ENCODE results near the gene SMARCD2. TPM values are rescaled to one million over a fixed set of nuclear protein-coding genes. Genes with fewer than 3 reads are reported as not detected.

The SMARCD2 gene
- total RNA-seq, 2 experiments from 2014 or later: 102 to 111 TPM

DNA sequence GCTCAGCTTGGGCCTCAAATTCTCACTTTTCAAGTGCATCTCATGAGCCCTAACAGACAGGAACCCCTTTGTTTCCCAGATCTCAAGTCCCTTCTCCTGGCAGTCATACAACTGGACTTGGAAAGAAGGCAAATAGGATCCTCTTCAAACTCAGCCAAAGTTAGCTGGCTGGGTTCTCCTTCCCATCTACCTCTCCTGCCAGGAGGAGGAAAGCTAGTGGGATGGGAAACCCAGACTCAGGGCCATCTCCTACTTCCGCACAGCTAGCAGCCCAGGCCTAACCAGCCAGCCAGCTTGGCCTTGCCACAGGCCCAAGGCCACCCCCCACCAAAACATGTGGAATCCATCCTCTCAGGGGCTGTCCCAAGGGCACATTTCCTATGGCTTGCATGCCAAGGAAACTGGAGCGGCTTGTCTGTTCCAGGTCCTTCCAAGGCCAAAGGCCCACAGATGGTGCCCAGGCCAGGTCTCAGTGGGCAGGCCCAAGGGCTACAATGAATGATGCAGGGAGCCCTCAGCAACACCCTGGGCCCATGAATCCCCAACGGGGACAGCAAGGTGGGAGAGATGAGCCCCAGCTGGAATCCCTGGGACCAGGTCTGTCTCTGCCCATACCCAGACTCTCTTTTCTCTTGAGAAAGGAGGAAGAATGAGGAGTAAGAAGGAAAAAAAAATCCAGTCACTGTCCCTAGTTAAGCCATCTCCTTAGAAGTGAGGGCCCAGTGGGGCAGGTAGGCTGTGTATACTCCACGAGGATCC, 1.7 kb downstream of the SMARCD2 start:
- TF ChIP-seq, protein P1, sequence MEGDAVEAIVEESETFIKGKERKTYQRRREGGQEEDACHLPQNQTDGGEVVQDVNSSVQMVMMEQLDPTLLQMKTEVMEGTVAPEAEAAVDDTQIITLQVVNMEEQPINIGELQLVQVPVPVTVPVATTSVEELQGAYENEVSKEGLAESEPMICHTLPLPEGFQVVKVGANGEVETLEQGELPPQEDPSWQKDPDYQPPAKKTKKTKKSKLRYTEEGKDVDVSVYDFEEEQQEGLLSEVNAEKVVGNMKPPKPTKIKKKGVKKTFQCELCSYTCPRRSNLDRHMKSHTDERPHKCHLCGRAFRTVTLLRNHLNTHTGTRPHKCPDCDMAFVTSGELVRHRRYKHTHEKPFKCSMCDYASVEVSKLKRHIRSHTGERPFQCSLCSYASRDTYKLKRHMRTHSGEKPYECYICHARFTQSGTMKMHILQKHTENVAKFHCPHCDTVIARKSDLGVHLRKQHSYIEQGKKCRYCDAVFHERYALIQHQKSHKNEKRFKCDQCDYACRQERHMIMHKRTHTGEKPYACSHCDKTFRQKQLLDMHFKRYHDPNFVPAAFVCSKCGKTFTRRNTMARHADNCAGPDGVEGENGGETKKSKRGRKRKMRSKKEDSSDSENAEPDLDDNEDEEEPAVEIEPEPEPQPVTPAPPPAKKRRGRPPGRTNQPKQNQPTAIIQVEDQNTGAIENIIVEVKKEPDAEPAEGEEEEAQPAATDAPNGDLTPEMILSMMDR (IDR thresholded peaks at IDR 0.05): no peak
- ATAC-seq (ENCODE audit: poor library complexity) (no peak), DNase-seq (no peak)
- Mint-ChIP-seq H3K36me3 (ENCODE audit: low read depth) (peaks cover 17% of the 10 kb centered on the region), H3K4me1 (ENCODE audit: low read depth) (peaks cover 49% of the 10 kb centered on the region), H3K9me3 (no peaks in the 10 kb centered on the region), H3K27me3 (no peaks in the 10 kb centered on the region), H3K4me3 (peak overlapping the region; percentile 94), H3K27ac (peak overlapping the region; percentile 88)
- ChIA-PET POLR2A (interaction anchor here (1.0 to 6.3 kb wide), 10 partner anchors 8 to 664 kb away, joined by 3 to 86 read pairs (median 15); partner anchors contain the start of genes CCDC47, DDX42, FTSJ3 and LIMD2), CTCF (interaction anchor here (1.0 to 1.8 kb wide), 3 partner anchors 8 to 143 kb away, joined by 3 to 6 read pairs (median 3); no protein-coding TSS in a partner anchor)
- H3K27ac ChIP-seq (ENCODE audit: low read depth in 1 of 2, low read length in 2 of 2): peak overlapping the region; percentile 1 to 26
- H3K9me3 ChIP-seq (ENCODE audit: control insufficient read depth in 1 of 2, insufficient read depth in 1 of 2, low read length in 2 of 2): no peaks in the 10 kb centered on the region
- peaks cover 62% of the 10 kb centered on the region for H3K4me1 ChIP-seq (ENCODE audit: insufficient read depth, low read length)
- no peaks in the 10 kb centered on the region for H3K27me3 ChIP-seq (ENCODE audit: control insufficient read depth in 1 of 2, insufficient read depth in 2 of 2, low read length in 2 of 2)
- H3K36me3 ChIP-seq (ENCODE audit: insufficient read depth, low read length): peaks cover 30% of the 10 kb centered on the region
- intact Hi-C loops (cut with DNase I, micrococcal nuclease): loop anchor here (5.0 to 10.0 kb wide), 7 partner anchors 98 to 667 kb away; partner anchors contain the start of genes MAP3K3 (in 2 of the 2), CEP95 (in 1 of the 2), DCAF7 (in 1 of the 2) and DDX5 (in 1 of the 2)
- H3K4me3 ChIP-seq (ENCODE audit: low read length): peak overlapping the region; percentile 68

DNA sequence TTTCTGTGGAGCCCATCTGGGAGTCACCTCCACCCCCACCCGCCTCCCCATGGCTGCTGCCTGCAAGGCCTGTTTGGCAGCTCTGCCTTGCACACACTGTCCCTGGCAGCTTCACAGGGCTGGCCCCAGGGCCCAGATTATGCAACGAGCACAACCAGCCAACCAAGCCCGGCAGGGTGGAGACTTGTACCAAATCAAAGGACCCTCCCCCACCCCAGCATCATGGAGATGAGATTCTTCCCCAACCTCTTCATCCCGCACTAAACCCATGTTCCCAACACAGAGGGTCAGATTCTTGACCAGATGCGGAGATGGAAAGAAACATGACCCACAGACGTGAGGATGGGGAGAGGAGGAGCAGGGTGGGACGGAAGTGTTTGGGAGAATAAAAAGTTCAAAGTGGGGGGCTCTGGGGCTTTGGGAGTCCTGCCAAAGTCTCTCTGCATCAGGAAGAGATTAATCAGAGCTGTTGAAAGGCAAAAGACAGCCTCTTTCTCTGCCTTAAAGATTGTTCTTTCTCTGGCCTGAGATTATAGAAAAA, 3.8 kb downstream of the SMARCD2 start:
- H3K4me1 ChIP-seq (ENCODE audit: insufficient read depth, low read length): peaks cover 74% of the 10 kb centered on the region
- H3K27me3 ChIP-seq (ENCODE audit: control insufficient read depth in 1 of 2, insufficient read depth in 2 of 2, low read length in 2 of 2): no peaks in the 10 kb centered on the region
- H3K4me3 Mint-ChIP-seq: peak overlapping the region; percentile 76
- peaks cover 57% of the 10 kb centered on the region for H3K4me1 Mint-ChIP-seq (ENCODE audit: low read depth)
- peaks cover 50% of the 10 kb centered on the region for H3K36me3 ChIP-seq (ENCODE audit: insufficient read depth, low read length)
- CTCF ChIA-PET: interaction anchor here (0.5 to 0.9 kb wide), 2 partner anchors 10 to 44 kb away, joined by 3 read pairs; no protein-coding TSS in a partner anchor
- H3K36me3 Mint-ChIP-seq (ENCODE audit: low read depth): peaks cover 38% of the 10 kb centered on the region
- peak overlapping the region; percentile 88 for H3K27ac Mint-ChIP-seq
- no peaks in the 10 kb centered on the region for H3K9me3 Mint-ChIP-seq
- H3K27me3 Mint-ChIP-seq: no peaks in the 10 kb centered on the region
- POLR2A ChIA-PET: interaction anchor here (1.0 to 6.3 kb wide), 10 partner anchors 8 to 667 kb away, joined by 3 to 86 read pairs (median 7); partner anchors contain the start of genes CCDC47, DDX42, DDX5 and FTSJ3
- ATAC-seq (ENCODE audit: poor library complexity): no peak
- no peak for DNase-seq
- peak overlapping the region; percentile 28 for H3K4me3 ChIP-seq (ENCODE audit: low read length)
- intact Hi-C loops (cut with DNase I, micrococcal nuclease): loop anchor here in 1 of 2 experiments (10.0 kb wide), 1 partner anchor 414 kb away; no protein-coding TSS in a partner anchor
- TF ChIP-seq, protein P1 (IDR thresholded peaks at IDR 0.05): no peak
- no peaks in the 10 kb centered on the region for H3K9me3 ChIP-seq (ENCODE audit: control insufficient read depth in 1 of 2, insufficient read depth in 1 of 2, low read length in 2 of 2)
- H3K27ac ChIP-seq (ENCODE audit: low read depth in 1 of 2, low read length in 2 of 2): peak overlapping the region; percentile 2 to 33

DNA sequence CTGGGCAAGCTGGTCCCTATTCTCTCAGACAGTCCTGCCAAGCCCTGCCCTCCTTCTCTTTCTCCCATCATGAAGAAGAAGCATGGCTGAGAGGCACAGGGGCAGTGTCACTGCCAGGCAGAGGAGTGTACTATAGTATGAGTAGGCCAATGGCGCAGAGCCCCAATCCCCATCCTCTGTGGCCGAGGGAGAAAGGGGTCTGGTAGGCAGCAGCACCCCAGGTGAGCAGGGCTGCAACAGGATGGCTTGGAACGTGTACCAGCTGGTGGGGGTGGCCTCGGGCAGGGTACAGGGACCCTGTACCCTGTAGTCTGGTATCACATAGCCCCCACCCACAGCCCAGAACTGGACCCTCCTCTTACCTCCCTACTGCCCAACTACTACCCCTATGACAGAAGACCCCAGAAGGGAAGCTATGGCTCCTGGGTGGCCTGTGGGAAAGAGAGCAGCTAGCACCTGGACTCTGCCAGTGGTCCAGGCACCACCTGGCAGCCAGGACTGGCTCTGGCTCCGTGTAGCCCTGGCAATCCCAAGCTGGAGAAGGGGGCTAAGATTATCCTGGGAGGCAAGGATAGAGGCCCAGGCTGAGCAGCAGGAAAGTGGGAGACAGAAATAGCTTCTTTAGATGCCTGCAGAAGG, 4.4 kb downstream of the SMARCD2 start:
- peak overlapping the region; percentile 42 for H3K4me3 Mint-ChIP-seq
- Histone ChIP-seq H3K36me3 (ENCODE audit: insufficient read depth, low read length) (peaks cover 56% of the 10 kb centered on the region), H3K9me3 (ENCODE audit: control insufficient read depth in 1 of 2, insufficient read depth in 1 of 2, low read length in 2 of 2) (no peaks in the 10 kb centered on the region), H3K27me3 (ENCODE audit: control insufficient read depth in 1 of 2, insufficient read depth in 2 of 2, low read length in 2 of 2) (no peaks in the 10 kb centered on the region), H3K27ac (ENCODE audit: low read depth in 1 of 2, low read length in 2 of 2) (peak overlapping the region in 1 of 2 donors; percentile 30), H3K4me3 (ENCODE audit: low read length) (no peak overlapping the region), H3K4me1 (ENCODE audit: insufficient read depth, low read length) (peaks cover 71% of the 10 kb centered on the region)
- no peak for ATAC-seq (ENCODE audit: poor library complexity)
- H3K4me1 Mint-ChIP-seq (ENCODE audit: low read depth): peaks cover 52% of the 10 kb centered on the region
- H3K27me3 Mint-ChIP-seq: no peaks in the 10 kb centered on the region
- DNase-seq: no peak
- CTCF ChIA-PET: interaction anchor here (0.9 kb wide), 1 partner anchor 11 kb away, joined by 3 read pairs; no protein-coding TSS in a partner anchor
- POLR2A ChIA-PET: interaction anchor here (1.4 to 6.3 kb wide), 7 partner anchors 7 to 667 kb away, joined by 4 to 86 read pairs (median 8); partner anchors contain the start of genes CCDC47, DDX42, DDX5 and FTSJ3
- TF ChIP-seq, protein P1 (IDR thresholded peaks at IDR 0.05): no peak
- no peaks in the 10 kb centered on the region for H3K9me3 Mint-ChIP-seq
- peak overlapping the region; percentile 88 for H3K27ac Mint-ChIP-seq
- H3K36me3 Mint-ChIP-seq (ENCODE audit: low read depth): peaks cover 44% of the 10 kb centered on the region
- intact Hi-C loops (cut with DNase I, micrococcal nuclease): loop anchor here in 1 of 2 experiments (10.0 kb wide), 1 partner anchor 413 kb away; no protein-coding TSS in a partner anchor

All from CD4-positive, alpha-beta T cell (primary cell).